Lower lobe of right lung (tissue), 2 donors: ENCODE measurements around the gene NRXN2. TPM values are rescaled to one million over a fixed set of nuclear protein-coding genes. Genes with fewer than 3 reads are reported as not detected.
A peak's percentile ranks its signal among the peaks of the same experiment; 100 is the strongest.

Experiments used
- ATAC-seq, 2 donors: fragments of 200-7000 bp; cut with Tn5 transposase; one replicate each; pipeline ENCODE4 v1.9.1; 2020 to 2022; ENCODE audit warnings: mild to moderate bottlenecking in 2 of 2, moderate library complexity in 2 of 2
- DNase-seq: peaks from one replicate; pipeline ENCODE4 v3.0.0-alpha.2; 2020
- H3K27ac ChIP-seq: fragments of 200-600 bp; one replicate; pipeline ENCODE4 v1.8.0; 2022
- H3K27me3 ChIP-seq: fragments of 200-600 bp; one replicate; pipeline ENCODE4 v1.8.0; 2022; ENCODE audit warnings: low read depth
- H3K36me3 ChIP-seq: fragments of 200-600 bp; one replicate; pipeline ENCODE4 v1.8.0; 2022; ENCODE audit warnings: mild to moderate bottlenecking
- H3K4me1 ChIP-seq: fragments of 200-600 bp; one replicate; pipeline ENCODE4 v1.8.0; 2022
- H3K4me3 ChIP-seq: fragments of 200-600 bp; one replicate; pipeline ENCODE4 v1.8.0; 2022; ENCODE audit warnings: mild to moderate bottlenecking
- H3K9me3 ChIP-seq: fragments of 200-600 bp; one replicate; pipeline ENCODE4 v1.8.0; 2022
- CTCF ChIP-seq: fragments of 200-600 bp; IDR thresholded peaks from one replicate; pipeline ENCODE4 v1.8.0; 2022; ENCODE audit warnings: antibody characterized with exemption, mild to moderate bottlenecking
- intact Hi-C: fragments of 100-400 bp; cut with DNase I; formaldehyde crosslinking; loops from one replicate; pipeline ENCODE4 v1.11.0; 2022
- total RNA-seq: library from RNA; stranded (reverse); fragmentation: NEBNext Ultra II Directional; extraction: Animal tissue kit (Norgen Biotek cat#: 25700); gene quantifications from one replicate; pipeline ENCODE4 v1.2.1, GENCODE V29; 2021
- donor health status: DM: no; HTN: yes; CAD: no; lungs with severe emphysema.

NRXN2 gene
- total RNA-seq, 1 donor from 2014 or later: 1.7 TPM

GRCh38 chr11:64611176-64611575 lies 111.8 kb downstream of the NRXN2 start:
- Histone ChIP-seq H3K36me3 (no peaks in the 10 kb centered on the region), H3K4me1 (no peaks in the 10 kb centered on the region), H3K27me3 (peaks cover 8% of the 10 kb centered on the region), H3K9me3 (no peaks in the 10 kb centered on the region), H3K4me3 (no peak overlapping the region), H3K27ac (no peak overlapping the region)
- DNase-seq (no peak), ATAC-seq (no peak)
- intact Hi-C loops: no loop called here
- no peak for TF ChIP-seq CTCF

GRCh38 chr11:64610596-64610995 lies 112.4 kb downstream of the NRXN2 start:
- Histone ChIP-seq H3K36me3 (no peaks in the 10 kb centered on the region), H3K4me3 (no peak overlapping the region), H3K27ac (no peak overlapping the region), H3K9me3 (no peaks in the 10 kb centered on the region), H3K27me3 (peaks cover 8% of the 10 kb centered on the region), H3K4me1 (no peaks in the 10 kb centered on the region)
- DNase-seq (no peak), ATAC-seq (no peak)
- no peak for TF ChIP-seq CTCF
- intact Hi-C loops: no loop called here

GRCh38 chr11:64609436-64610047 lies 113.5 kb downstream of the NRXN2 start:
- Histone ChIP-seq H3K27me3 (peaks cover 8% of the 10 kb centered on the region), H3K36me3 (no peaks in the 10 kb centered on the region), H3K9me3 (no peaks in the 10 kb centered on the region), H3K4me1 (no peaks in the 10 kb centered on the region), H3K27ac (no peak overlapping the region), H3K4me3 (no peak overlapping the region)
- no peak for ATAC-seq
- DNase-seq: no peak
- TF ChIP-seq CTCF: no peak
- intact Hi-C loops: no loop called here

- Histone ChIP-seq H3K4me3 (no peak overlapping the region), H3K27ac (no peak overlapping the region), H3K36me3 (no peaks in the 10 kb centered on the region), H3K4me1 (no peaks in the 10 kb centered on the region), H3K27me3 (peaks cover 12% of the 10 kb centered on the region), H3K9me3 (no peaks in the 10 kb centered on the region)
- ATAC-seq (no peak), DNase-seq (no peak)
- intact Hi-C loops: no loop called here
- no peak for TF ChIP-seq CTCF
Measured at GRCh38 chr11:64608636-64609035, 114.4 kb downstream of the NRXN2 start.

DNA sequence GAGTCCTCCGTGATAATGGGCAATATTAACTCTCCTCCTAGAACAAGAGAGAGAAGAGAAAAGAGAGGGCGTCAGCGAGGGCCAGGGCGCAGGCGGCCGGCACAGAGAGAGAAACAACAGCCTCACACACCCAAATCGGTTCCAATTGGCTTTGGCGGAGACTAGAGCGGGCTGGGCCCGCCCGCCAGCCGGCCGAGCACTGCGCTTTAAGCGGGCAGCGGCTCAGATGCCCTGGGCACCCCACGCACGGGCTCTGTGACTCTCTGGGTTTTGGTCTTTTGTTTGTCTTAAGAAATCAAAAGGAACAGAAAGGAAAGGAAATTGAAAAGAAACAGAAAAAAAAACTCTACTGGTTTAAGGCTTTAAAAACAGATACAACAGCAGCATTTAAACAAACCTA lies 115.0 kb downstream of the NRXN2 start:
- H3K27me3 ChIP-seq: peaks cover 15% of the 10 kb centered on the region
- no peak for DNase-seq
- H3K4me1 ChIP-seq: no peaks in the 10 kb centered on the region
- no peaks in the 10 kb centered on the region for H3K36me3 ChIP-seq
- peak overlapping the region; percentile 19 for H3K4me3 ChIP-seq
- intact Hi-C loops: no loop called here
- H3K27ac ChIP-seq: no peak overlapping the region
- no peak for TF ChIP-seq CTCF
- ATAC-seq: peak in 1 of 2 donors; percentile 44
- no peaks in the 10 kb centered on the region for H3K9me3 ChIP-seq
